HG03520 (cell line): ENCODE results near the gene APOBEC3H.
A peak's percentile ranks its signal among the peaks of the same experiment; 100 is the strongest.

Source experiments
- ATAC-seq: cut with Tn5 transposase; IDR thresholded peaks from one replicate; pipeline ENCODE4 v1.9.1; 2021; ENCODE audit warnings: mild to moderate bottlenecking, moderate library complexity; ENCODE audit not compliant: unreplicated experiment

APOBEC3H gene

GRCh38 chr22:39134366-39135091 is 37.5 kb downstream of the APOBEC3H start:
- no peak for ATAC-seq

DNA sequence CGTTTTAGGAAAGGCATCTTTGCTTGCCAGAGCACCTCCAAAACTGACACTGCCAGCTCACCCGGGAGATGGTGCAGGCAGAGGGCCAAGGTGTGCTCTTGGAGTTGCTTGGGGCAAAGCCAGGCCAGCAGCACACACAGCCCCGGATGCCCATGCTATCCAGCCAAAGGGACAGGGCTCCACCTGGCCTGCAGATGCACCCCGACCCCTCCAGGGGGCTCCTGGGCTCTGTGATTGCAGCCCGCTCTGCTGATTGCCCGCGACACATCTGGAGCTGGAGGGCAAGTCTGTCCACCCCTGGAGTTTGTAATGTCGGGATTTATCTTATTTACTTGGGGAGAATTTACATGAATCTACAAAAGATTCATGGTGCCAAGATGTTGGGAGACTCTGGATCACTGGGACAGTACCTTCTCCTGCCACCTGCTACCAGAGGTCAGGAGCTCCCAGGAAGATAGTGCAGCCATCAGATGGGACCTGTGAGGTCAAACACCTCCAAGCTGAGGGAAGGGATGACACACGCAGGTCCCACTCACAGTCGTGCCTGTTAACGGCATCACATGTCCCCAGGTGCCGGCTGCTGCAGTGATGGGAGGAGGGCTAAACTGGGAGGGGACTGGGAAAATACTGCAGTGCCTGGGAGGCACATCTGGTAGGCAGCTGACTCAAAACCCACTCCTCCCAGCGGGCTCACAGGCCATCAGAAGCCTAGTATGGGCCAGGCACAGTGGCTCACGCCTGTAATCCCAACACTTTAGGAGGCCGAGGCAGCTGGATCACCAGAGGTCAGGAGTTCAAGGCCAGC is 38.2 kb downstream of the APOBEC3H start:
- ATAC-seq, result no peak

DNA sequence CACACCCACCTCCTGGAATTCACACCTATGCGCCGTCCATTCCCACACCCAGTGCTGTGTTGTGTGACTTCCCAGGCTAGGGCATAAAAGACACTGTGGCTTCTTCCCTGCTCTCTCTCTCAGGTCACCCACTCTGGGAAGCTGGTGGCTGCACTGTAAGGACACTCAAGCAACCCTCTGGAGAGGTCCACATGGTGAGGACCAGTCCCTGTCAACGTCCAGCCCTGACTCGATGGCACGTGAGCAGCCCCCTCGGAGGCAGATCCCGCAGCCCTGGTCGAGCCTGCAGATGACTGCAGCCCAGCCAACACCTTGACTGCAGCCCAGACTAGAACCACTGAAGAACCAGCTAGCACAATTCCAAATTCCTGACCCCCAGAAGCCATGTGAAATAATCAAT is 39.3 kb downstream of the APOBEC3H start:
- no peak for ATAC-seq

DNA sequence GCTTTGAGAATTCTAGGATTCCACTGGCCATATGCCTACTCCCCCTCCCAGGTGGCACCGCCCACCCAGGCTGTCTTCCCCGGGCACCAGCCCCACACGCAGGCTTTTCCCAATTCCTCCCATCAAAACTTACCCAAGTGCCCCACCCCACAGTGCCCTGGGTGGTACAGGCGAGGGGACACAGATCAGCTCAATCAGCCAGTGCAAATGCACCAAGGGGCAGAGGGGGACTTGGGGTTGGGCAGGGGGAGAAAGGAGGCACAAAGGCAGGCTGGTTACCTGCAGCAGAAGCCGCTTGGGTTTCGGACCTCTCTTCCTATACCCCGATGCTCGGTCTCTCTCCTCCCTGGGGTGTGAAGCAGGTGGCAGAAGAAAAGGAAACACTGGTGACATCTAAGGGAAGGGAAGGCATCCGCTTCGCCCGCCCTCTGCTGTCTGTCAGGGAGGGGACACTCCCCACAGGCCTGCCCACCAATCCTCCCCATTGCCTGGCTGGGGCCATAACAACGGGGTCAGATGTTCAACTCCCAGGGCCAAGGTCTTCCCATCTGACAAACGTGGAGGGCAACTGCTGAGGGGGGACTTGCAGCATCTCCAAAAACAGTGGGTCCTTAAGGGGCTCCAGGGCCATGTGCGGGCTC is 41.4 kb downstream of the APOBEC3H start:
- no peak for ATAC-seq

DNA sequence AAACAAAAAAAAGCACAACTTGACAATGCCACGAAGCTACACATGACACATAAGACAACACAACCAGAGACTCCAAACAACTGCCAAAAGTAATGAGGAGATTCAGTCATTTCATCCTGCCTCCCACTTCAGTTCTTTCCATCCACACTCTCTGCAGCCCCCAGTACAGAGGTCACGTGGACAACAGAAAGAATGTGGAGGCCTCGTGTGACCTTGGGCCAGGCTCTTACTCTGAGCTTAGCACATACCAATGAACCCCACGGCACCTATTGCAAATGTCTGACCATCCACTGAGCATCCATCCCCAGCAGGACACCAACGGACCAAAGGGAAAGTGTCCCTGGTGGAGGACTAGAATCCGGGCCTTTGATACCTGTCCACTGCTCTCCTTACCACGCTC is 42.9 kb downstream of the APOBEC3H start:
- no peak for ATAC-seq

DNA sequence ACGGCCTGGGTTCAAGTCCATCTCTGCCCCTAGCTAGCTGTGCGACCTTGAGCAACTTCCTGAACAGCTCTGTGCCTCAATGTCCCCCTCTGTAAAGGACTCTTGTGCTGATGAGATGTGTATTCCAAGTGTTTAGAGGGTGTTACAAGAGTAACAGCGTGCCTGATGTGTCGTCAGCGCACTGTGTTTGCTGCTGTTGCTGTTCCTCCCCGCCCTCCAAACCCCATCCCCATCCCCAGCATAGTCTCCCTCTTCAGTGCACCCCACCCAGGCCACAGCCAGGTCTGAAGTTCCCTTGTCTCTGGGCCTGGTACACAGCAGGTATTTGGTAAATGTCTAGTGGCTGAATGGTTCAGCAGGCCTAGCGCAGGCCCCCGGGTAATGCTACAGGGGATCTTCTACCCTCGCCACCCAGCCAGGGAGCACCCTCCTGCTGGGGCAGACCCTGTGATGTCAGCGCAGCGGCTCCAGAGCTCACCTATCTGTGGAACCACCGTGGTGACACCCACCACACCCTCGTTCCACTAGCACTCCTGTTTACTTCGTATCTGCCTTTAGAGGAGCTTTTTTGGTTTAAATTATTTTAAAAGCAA is 45.1 kb downstream of the APOBEC3H start:
- no peak for ATAC-seq

DNA sequence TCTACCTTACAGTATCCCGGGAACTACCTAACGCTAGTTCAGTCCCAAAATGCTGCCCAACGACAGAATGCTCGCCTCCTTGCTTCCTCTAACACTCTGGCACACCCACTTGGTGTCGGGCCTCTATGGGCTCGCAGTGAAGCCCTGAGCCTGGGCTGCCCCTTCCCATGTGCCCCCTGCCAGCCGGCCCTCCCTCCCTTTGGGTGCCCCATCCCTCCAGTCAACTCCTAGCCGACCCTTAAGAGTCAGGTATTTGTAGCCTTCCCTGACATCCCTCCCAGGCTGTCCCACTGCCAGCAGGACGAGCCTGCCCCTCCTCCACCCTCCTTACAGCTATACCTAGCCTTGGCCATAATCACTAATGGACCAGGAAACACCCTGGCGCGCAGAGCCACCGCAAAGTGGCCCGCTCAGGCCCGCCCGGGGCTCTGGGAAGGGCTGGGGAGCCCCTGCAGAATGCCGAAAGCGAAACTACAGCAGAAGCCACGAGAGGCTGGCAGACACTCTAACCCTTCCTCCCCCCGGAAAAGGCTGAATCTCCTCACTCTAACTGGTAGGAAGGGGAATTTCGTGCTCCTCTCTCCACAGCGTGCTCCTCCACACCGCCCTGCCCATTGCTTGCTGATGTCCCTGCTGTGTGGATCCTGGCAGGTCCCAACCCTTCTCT is 47.2 kb downstream of the APOBEC3H start:
- no peak for ATAC-seq

DNA sequence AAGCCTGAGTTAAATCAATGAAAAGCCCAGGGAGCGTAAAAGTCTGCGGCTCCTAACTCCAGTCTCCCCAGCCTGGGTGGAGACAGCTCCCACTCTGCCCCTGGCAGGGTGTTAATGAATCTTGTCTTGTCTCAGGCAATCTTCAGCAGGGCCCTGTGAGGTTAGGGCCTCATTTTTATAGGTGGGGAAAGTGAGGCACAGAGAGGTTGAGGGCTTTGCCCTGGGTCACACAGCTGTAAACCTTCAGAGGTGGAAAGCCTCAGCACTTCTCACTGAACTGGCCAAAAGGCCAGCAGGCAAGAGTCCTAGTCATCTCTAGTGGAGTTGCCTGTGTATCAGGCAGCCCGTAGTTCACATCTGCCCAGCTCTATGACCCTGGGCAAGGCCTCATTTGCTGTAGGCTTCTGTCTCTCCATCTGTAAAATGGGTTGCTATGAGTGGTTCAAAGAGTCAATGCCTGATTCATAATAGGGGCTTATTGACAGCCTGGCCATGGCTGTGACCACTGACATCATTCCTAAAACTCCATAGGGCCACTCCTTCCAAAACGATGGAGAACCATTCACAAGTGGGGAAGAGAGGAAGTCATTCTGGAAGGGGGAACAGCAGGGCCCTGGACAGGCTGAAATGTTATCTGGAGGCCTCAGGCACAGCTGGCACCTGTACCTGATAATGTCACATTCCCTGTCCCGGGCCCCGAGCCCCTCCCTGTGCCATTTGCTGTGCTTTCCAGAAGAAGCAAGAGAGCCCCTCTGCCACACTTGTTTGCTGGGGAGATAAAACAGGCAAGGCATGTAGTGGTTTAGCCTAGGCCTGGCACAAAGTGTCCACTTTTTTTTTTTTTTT is 49.4 kb downstream of the APOBEC3H start:
- ATAC-seq, result no peak

DNA sequence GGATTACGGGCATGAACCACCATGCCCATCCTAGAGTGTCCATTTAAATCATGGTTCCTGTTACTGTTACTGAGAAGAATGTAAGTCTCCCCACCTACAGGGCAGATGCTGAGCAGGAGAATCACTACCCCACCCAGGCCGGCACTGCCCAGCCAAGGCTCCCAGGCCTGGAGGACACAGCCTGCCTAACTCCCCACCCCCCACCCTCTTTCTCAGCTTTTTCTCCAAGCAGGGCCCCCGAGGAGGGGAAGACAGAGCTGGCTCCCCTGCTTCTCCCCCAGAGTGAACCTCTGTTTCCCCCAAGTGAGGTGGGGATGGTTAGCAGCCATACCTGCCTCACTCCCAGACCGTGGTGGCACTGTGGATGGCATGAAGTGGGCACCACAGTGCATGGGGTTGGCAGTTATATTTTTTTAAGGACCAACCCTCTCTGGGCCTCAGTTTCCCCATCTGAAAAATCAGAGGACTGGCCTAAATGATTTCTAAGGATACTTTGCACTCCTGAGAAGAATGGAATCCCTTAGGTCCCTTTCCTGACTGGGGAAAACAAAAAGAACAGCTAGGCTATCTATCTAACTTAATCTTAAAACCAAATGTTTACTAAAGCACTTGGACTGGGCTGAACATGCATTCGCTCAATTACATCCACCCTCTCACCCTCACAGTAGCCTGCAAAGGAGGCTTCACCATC is 50.4 kb downstream of the APOBEC3H start:
- ATAC-seq, result no peak

- ATAC-seq, result no peak
Measured at GRCh38 chr22:39148026-39148726, 51.1 kb downstream of the APOBEC3H start.

GRCh38 chr22:39148727-39149535 is 51.9 kb downstream of the APOBEC3H start:
- ATAC-seq, result no peak

DNA sequence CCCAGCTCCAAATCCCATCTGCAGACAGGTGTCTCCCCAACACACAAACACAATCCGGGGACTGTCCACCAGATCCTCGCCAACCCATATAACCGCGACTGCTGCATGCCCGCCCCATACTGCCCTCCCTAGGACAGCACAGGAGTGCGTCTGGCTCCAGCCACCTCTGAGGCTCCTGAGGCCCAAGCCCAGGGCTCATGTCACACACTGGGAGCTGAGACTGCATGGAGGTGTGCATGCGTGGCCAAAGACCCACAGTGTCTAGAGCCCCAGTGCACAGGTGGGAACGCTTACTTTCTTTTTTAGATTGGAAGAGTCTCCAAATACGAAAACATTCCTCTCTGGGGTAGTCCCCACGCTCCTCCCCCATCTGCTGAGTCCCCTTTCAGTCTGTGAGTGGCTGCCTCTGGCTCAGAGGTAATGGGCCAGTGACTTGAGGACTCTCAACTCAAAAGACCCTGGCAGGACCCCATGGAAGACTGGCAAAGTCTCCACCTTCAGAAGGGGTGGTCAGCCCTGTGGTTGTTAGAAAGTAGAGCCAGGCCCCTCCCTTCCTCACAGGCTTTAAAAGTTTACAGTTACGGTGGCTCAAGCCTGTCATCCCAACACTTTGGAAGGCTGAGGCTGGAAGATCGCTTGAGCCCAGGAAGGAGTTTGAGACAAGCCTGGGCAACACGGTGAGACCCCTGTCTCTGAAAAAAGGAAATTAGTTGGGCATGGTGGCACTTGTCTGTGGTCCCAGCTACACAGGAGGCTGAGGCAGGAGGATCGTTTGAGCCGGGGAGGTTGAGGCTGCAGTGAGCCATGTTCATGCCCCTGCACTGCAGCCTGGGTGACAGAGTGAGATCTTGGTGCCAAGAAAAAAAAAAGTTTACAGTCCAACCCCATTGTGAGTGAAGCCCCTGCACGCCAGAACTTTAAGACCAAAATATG is 53.1 kb downstream of the APOBEC3H start:
- ATAC-seq, result no peak

DNA sequence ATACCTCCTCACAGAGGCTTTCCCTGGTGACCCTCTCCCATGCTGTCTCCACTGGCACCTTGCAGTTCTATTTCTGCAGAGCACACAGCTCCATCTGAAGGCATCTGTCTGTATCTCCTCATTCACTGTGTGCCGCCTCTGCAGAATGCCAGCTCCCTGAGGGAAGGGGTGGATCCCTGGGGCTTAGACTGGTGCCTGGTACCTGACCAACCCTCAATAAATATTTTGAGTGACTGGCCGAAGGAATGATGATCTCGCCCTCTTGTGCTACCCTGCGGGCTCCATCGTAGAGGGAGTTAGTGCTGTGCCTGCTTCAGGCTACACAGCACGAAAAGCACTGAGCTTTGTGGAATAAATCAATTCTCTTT is 53.8 kb downstream of the APOBEC3H start:
- ATAC-seq, result no peak

DNA sequence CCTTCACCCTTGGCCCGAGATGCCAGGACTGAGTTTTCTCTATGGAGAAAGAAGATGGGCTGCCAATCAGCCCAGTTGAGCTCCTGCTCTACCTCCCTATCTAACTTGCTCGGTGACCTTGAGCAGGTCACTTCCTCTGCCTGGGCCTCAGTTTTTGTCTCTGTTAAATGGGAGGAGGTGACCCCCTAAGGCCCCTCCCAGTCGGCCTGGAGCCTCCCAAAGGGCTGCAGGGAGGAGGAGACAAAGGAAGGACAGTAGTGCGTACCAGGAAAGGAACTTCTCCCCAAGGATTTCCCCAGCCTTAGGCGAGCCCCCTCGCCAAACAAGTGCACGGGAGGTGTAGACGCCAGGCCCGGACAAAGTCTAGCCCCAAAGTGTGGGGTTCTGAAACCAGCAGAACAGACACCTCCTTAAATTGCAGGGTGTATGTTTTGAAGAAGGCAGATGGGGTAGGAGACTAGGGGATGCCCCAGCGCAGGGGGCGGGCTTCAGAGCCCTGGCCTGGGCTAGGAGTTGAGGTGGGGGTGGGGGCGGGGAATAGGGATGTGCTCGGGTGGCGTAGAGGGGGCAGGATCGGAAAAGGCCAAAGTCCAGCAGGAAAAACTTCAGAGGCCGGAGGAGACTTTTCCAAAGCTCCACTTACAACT is 54.4 kb downstream of the APOBEC3H start:
- ATAC-seq, result no peak

GRCh38 chr22:39152024-39152510 is 55.0 kb downstream of the APOBEC3H start:
- no peak for ATAC-seq

DNA sequence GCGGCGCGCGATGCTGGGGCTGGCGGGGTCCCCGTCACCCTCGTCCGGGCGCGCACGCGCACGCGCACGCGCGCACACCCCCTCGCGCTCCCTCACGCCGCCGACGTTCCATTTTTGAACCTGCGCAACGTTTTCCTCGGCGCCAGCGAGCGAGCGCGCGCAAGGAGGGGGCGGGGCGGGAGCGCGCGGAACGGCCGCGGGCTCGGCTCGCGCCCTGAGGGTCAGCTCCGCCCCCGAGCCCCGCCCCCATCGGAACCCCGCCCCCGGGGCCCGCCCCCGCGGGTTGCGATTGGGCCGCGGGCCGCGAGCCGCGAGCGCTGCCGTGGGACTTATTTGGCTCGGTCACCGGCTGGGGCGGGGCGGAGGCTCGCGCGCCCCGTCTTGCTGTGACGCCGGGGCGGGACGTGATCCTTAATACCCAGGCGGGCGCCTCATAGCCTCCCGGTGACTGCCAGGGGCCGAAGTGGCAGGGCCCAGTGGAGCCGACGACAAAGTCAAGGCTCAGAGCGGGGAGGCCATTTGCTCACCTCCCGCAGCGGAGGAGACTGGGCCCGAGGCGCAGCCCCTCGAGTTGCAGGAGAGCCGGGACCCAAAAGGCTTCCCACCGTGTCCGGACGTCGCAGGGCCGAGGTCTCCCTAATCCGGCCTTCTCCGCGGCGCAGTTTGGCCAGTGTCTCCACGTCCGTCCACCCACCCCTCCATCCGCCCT is 55.6 kb downstream of the APOBEC3H start, which contains the start of gene CBX7:
CBX7 (minus strand) TSS at position 170 of the 709 bp plus-strand sequence. CDS start 236 bp downstream, outside the sequence.
- peak; percentile 66 for ATAC-seq
